Measurements from ENCODE around the gene DSCAML1.

- TF ChIP-seq MYBL2 (IDR thresholded peaks at IDR 0.05; ENCODE audit: low read depth): no peak
- TF ChIP-seq MYBL2 (CRISPR knock-in tag; IDR thresholded peaks at IDR 0.05; ENCODE audit: borderline replicate concordance): no peak
- TF ChIP-seq NCOR1 (IDR thresholded peaks at IDR 0.05): no peak
- no peak for TF ChIP-seq RBM17 (IDR thresholded peaks at IDR 0.05; ENCODE audit: borderline replicate concordance, low read depth, low read length)
- TF ChIP-seq PKNOX1 (IDR thresholded peaks at IDR 0.05): no peak
- TF ChIP-seq CTCF (IDR thresholded peaks at IDR 0.05 in 2 of 3, conservative IDR thresholded peaks at IDR 0.05 in 1 of 3; ENCODE audit: insufficient read depth in 2 of 3, low read depth in 1 of 3, low read length in 3 of 3): no peak
These were observed 83.5 kb downstream of the DSCAML1 start for GRCh38 chr11:117713538-117713991.

Measured in K562 (cell line).